22Rv1 (cell line): ENCODE data around the gene PLCB4.

ENCODE experiments used
- ZFX ChIP-seq: fragments of 450-650 bp; IDR thresholded peaks from 2 replicates; pipeline ENCODE4 v1.6.1; 2017; ENCODE audit warnings: antibody characterized with exemption, borderline replicate concordance
- TF ChIP-seq, protein P1 (sequence below): fragments of 450-650 bp; IDR thresholded peaks from 2 replicates; pipeline ENCODE4 v1.5.1; 2017; ENCODE audit warnings: mild to moderate bottlenecking

DNA sequence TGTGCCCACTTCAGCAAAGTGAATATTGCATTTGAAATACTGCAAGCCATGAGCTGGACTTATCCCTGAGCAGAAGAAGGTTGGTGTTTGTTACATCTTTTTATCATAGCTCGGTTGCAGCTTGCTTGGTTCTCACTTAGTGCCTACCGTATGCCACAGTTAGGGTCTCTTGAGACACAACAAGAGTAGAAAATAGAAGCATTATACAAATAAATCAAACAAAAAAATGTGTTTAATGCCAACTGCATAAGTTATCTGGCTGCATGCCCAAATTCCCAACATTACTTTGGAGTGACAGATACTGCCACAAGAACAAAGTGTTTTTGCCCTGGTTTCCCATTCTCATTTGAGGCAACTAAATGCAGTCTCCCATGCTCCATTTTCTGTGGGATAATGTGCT is 391.6 kb downstream of the PLCB4 start:
- TF ChIP-seq, protein P1, sequence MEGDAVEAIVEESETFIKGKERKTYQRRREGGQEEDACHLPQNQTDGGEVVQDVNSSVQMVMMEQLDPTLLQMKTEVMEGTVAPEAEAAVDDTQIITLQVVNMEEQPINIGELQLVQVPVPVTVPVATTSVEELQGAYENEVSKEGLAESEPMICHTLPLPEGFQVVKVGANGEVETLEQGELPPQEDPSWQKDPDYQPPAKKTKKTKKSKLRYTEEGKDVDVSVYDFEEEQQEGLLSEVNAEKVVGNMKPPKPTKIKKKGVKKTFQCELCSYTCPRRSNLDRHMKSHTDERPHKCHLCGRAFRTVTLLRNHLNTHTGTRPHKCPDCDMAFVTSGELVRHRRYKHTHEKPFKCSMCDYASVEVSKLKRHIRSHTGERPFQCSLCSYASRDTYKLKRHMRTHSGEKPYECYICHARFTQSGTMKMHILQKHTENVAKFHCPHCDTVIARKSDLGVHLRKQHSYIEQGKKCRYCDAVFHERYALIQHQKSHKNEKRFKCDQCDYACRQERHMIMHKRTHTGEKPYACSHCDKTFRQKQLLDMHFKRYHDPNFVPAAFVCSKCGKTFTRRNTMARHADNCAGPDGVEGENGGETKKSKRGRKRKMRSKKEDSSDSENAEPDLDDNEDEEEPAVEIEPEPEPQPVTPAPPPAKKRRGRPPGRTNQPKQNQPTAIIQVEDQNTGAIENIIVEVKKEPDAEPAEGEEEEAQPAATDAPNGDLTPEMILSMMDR: no peak
- no peak for TF ChIP-seq ZFX
